Transverse colon (tissue), 4 donors: ENCODE data around the gene AMACR. TPM values are rescaled to one million over a fixed set of nuclear protein-coding genes. Genes with fewer than 3 reads are reported as not detected.

Source experiments
- DNase-seq: peaks from one replicate; pipeline ENCODE4 v3.0.0-alpha.2; 2019
- H3K27ac ChIP-seq, 4 donors: fragments of 200-600 bp; sonication (generic); 2 replicates each; pipeline ENCODE4 v1.5.1; 2016 to 2018; ENCODE audit warnings: inconsistent platforms in 4 of 4
- H3K27me3 ChIP-seq: fragments of 200-600 bp; sonication (generic); 2 replicates; pipeline ENCODE4 v1.5.1; 2017; ENCODE audit warnings: inconsistent platforms
- H3K36me3 ChIP-seq, 4 donors: fragments of 200-600 bp; sonication (generic); 2 replicates each; pipeline ENCODE4 v1.5.1; 2017 to 2019; ENCODE audit warnings: inconsistent platforms in 4 of 4
- H3K4me1 ChIP-seq, 4 donors: fragments of 200-600 bp; sonication (generic); 2 replicates each; pipeline ENCODE4 v1.5.1; 2017 to 2020; ENCODE audit warnings: inconsistent platforms in 4 of 4
- H3K4me3 ChIP-seq, 4 donors: fragments of 200-600 bp; sonication (generic); 1 replicate in 1 of 4; 2 replicates in 3 of 4; pipeline versions ENCODE4 v1.5.1 to v1.6.1; 2017 to 2019; ENCODE audit warnings: inconsistent platforms in 4 of 4
- H3K9me3 ChIP-seq, 2 donors: fragments of 200-600 bp; sonication (generic); 2 replicates each; pipeline ENCODE4 v1.5.1; 2017 to 2019; ENCODE audit warnings: inconsistent platforms in 2 of 2
- EP300 ChIP-seq: sonication (generic); formaldehyde crosslinking; IDR thresholded peaks from one replicate; pipeline ENCODE4 v1.6.1; 2017; ENCODE audit warnings: antibody characterized with exemption, low read depth
- POLR2A ChIP-seq: fragments of 450-650 bp; IDR thresholded peaks from one replicate; pipeline ENCODE4 v1.6.1; 2016; ENCODE audit warnings: antibody characterized with exemption, mild to moderate bottlenecking, moderate library complexity
- POLR2AphosphoS5 ChIP-seq, 3 donors: sonication (generic); formaldehyde crosslinking; IDR thresholded peaks; one replicate each; pipeline ENCODE4 v1.6.1; 2016; ENCODE audit warnings: antibody characterized with exemption in 3 of 3
- WGBS, 2 donors: methylation state at CpG; one replicate each; pipeline ENCODE4 v1.1.5; 2018; ENCODE audit warnings: low coverage in 1 of 2; 5-methylcytosine and 5-hydroxymethylcytosine counted together
- in situ Hi-C, 4 donors: fragments of 200-750 bp; cut with MboI; loops; one replicate each; pipeline versions ENCODE4 v1.15.0 to v1.15.1; 2017; ENCODE audit warnings: low sequenced_read_pairs in 3 of 4, low pct_ligation_motif_present in 1 of 4, low pct_unique_long_range_greater_than_20kb in 1 of 4
- intact Hi-C: fragments of 100-400 bp; cut with DNase I; formaldehyde crosslinking; loops from one replicate; pipeline ENCODE4 v1.15.1; 2023; ENCODE audit warnings: low total_unique reads
- total RNA-seq, 4 donors: library from RNA; depleted of rRNA; stranded (reverse); fragments of >200 nt; gene quantifications; one replicate each; pipeline ENCODE4 v1.1.0, GENCODE V29; 2016
- TF ChIP-seq, protein P1 (sequence below), 5 experiments: fragments of 200-600 bp in 3 of 5; fragments of 450-650 bp in 2 of 5; sonication (generic) in 3 of 5; IDR thresholded peaks; 1 replicate in 2 of 5; 2 replicates in 3 of 5; pipeline ENCODE4 v1.5.1; 2016 to 2017; ENCODE audit warnings: antibody characterized with exemption in 5 of 5, inconsistent platforms in 3 of 5, mild to moderate bottlenecking in 2 of 5, moderate library complexity in 1 of 5

Gene AMACR
- total RNA-seq, 4 donors from 2014 or later = 39.1 to 88.1 (median 70.6) TPM

- Histone ChIP-seq H3K36me3 (no peaks in the 10 kb centered on the region), H3K9me3 (no peaks in the 10 kb centered on the region), H3K4me1 (peaks cover 0 to 7% (median 1%) of the 10 kb centered on the region in 4 donors), H3K27ac (no peak overlapping the region), H3K27me3 (no peaks in the 10 kb centered on the region), H3K4me3 (no peak overlapping the region)
- no peak for DNase-seq
- TF ChIP-seq POLR2AphosphoS5 (IDR thresholded peaks at IDR 0.05) (no peak), POLR2A (no peak), EP300 (no peak)
- TF ChIP-seq, protein P1, sequence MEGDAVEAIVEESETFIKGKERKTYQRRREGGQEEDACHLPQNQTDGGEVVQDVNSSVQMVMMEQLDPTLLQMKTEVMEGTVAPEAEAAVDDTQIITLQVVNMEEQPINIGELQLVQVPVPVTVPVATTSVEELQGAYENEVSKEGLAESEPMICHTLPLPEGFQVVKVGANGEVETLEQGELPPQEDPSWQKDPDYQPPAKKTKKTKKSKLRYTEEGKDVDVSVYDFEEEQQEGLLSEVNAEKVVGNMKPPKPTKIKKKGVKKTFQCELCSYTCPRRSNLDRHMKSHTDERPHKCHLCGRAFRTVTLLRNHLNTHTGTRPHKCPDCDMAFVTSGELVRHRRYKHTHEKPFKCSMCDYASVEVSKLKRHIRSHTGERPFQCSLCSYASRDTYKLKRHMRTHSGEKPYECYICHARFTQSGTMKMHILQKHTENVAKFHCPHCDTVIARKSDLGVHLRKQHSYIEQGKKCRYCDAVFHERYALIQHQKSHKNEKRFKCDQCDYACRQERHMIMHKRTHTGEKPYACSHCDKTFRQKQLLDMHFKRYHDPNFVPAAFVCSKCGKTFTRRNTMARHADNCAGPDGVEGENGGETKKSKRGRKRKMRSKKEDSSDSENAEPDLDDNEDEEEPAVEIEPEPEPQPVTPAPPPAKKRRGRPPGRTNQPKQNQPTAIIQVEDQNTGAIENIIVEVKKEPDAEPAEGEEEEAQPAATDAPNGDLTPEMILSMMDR (IDR thresholded peaks at IDR 0.05) = no peak
- intact Hi-C loops (no loop called here), in situ Hi-C loops (loop anchor here in 1 of 4 donors (25.0 kb wide), 1 partner anchor 482 kb away; no protein-coding TSS in a partner anchor)
- WGBS, 2 donors = 84 to 93% methylated on average over 3 of the region's 3 CpGs
Observed at GRCh38 chr5:33980030-33980429, 27.8 kb downstream of the AMACR start.

GRCh38 chr5:33978306-33978705 is 29.5 kb downstream of the AMACR start:
- Histone ChIP-seq H3K27me3 (no peaks in the 10 kb centered on the region), H3K36me3 (no peaks in the 10 kb centered on the region), H3K9me3 (no peaks in the 10 kb centered on the region), H3K4me1 (peaks cover 0 to 7% (median 1%) of the 10 kb centered on the region in 4 donors), H3K27ac (no peak overlapping the region), H3K4me3 (no peak overlapping the region)
- WGBS, 2 donors = 86 to 92% methylated on average over 1 of the region's 1 CpG
- TF ChIP-seq POLR2AphosphoS5 (IDR thresholded peaks at IDR 0.05) (no peak), EP300 (no peak), POLR2A (no peak)
- TF ChIP-seq, protein P1 (IDR thresholded peaks at IDR 0.05) = no peak
- in situ Hi-C loops (loop anchor here in 1 of 4 donors (25.0 kb wide), 1 partner anchor 484 kb away; no protein-coding TSS in a partner anchor), intact Hi-C loops (no loop called here)
- no peak for DNase-seq

DNA sequence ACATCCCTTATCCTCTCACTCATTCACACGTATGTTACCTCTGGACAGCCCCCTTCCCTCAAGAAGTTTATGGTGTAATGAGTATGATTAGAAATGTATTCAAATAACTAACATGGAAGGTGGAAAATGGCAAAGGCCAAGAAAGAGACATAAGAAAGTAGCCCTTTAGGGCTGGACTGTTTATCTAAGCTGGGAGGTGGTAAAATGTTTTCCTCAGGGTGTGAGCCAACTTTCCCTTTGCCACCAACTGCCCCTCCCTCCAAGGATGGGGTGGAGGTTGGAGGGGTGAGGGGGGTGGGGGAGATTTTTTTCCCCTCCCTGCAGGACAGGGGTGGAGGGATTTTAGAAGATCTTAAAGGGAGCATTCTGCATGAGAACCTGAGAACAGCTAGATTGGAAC is 31.5 kb downstream of the AMACR start:
- no peaks in the 10 kb centered on the region for H3K36me3 ChIP-seq
- H3K9me3 ChIP-seq = no peaks in the 10 kb centered on the region
- in situ Hi-C loops (loop anchor here in 1 of 4 donors (25.0 kb wide), 1 partner anchor 486 kb away; no protein-coding TSS in a partner anchor), intact Hi-C loops (no loop called here)
- TF ChIP-seq, protein P1 (IDR thresholded peaks at IDR 0.05) = no peak
- TF ChIP-seq POLR2AphosphoS5 (IDR thresholded peaks at IDR 0.05) (no peak), EP300 (no peak), POLR2A (no peak)
- no peak overlapping the region for H3K4me3 ChIP-seq
- 50 to 65% methylated on average over 1 of the region's 1 CpG for WGBS, 2 donors
- H3K27ac ChIP-seq = no peak overlapping the region
- no peaks in the 10 kb centered on the region for H3K27me3 ChIP-seq
- H3K4me1 ChIP-seq = peaks cover 0 to 7% (median 1%) of the 10 kb centered on the region in 4 donors
- DNase-seq = no peak

DNA sequence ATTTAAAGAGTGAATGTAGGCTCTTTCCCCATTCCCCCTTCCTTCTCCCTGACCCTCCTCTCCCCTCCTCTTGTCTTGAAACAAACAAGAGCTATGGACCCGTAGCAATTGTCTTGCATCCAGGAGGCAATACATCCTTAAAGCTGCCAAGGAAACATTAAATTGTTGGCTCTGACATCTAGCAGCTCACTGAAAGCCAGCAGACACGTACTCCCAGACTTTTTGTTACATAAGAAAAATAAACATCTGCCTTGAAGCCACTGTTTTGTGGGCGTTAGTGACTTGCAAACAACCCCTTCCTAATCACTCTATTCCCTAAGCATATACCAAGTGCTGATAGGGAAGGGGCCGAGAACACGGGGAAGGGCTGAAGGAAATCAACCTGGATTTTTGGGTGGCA is 32.0 kb downstream of the AMACR start:
- Histone ChIP-seq H3K27ac (no peak overlapping the region), H3K4me3 (no peak overlapping the region), H3K27me3 (no peaks in the 10 kb centered on the region), H3K36me3 (no peaks in the 10 kb centered on the region), H3K4me1 (peaks cover 0 to 7% (median 1%) of the 10 kb centered on the region in 4 donors), H3K9me3 (no peaks in the 10 kb centered on the region)
- whole genome bisulfite sequencing, 2 donors = 52 to 70% methylated on average over 2 to 5 of the region's 5 CpGs
- intact Hi-C loops (no loop called here), in situ Hi-C loops (loop anchor here in 1 of 4 donors (25.0 kb wide), 1 partner anchor 486 kb away; no protein-coding TSS in a partner anchor)
- no peak for TF ChIP-seq POLR2A
- no peak for TF ChIP-seq EP300
- TF ChIP-seq POLR2AphosphoS5 (IDR thresholded peaks at IDR 0.05) = no peak
- TF ChIP-seq, protein P1 (IDR thresholded peaks at IDR 0.05) = no peak
- no peak for DNase-seq
